HEK293 (cell line): ENCODE data around the gene MUC21.

Experiments used
- HIC1 ChIP-seq: fragments of 450-650 bp; formaldehyde crosslinking; IDR thresholded peaks from 2 replicates; pipeline ENCODE4 v1.5.1; 2016; ENCODE audit warnings: missing biosample characterization, missing genetic modification characterization
- REPIN1 ChIP-seq: fragments of 450-650 bp; formaldehyde crosslinking; IDR thresholded peaks from 2 replicates; pipeline ENCODE4 v1.5.1; 2017; ENCODE audit warnings: missing biosample characterization, missing genetic modification characterization, low read depth
- ZEB2 ChIP-seq: fragments of 450-650 bp; formaldehyde crosslinking; IDR thresholded peaks from 2 replicates; pipeline ENCODE4 v1.5.1; 2016; ENCODE audit warnings: missing biosample characterization, missing genetic modification characterization
- ZNF510 ChIP-seq: fragments of 450-650 bp; formaldehyde crosslinking; IDR thresholded peaks from 2 replicates; pipeline ENCODE4 v1.5.1; 2018; ENCODE audit warnings: mild to moderate bottlenecking, missing genetic modification characterization, missing biosample characterization; ENCODE audit not compliant: insufficient replicate concordance
- ZNF791 ChIP-seq: fragments of 450-650 bp; formaldehyde crosslinking; IDR thresholded peaks from 2 replicates; pipeline ENCODE4 v1.5.1; 2016; ENCODE audit warnings: missing biosample characterization, missing genetic modification characterization
- TF ChIP-seq, protein P1 (sequence below): fragments of 450-650 bp; formaldehyde crosslinking; IDR thresholded peaks from 2 replicates; pipeline ENCODE4 v1.5.1; 2016; ENCODE audit warnings: missing biosample characterization, missing genetic modification characterization
- TF ChIP-seq, protein P2 (sequence below): fragments of 450-650 bp; formaldehyde crosslinking; IDR thresholded peaks from 2 replicates; pipeline ENCODE4 v1.5.1; 2017; ENCODE audit warnings: missing biosample characterization, missing genetic modification characterization

- no peak for TF ChIP-seq ZNF510 (tag by site-specific recombination)
- no peak for TF ChIP-seq REPIN1 (tag by site-specific recombination)
- TF ChIP-seq, protein P1, sequence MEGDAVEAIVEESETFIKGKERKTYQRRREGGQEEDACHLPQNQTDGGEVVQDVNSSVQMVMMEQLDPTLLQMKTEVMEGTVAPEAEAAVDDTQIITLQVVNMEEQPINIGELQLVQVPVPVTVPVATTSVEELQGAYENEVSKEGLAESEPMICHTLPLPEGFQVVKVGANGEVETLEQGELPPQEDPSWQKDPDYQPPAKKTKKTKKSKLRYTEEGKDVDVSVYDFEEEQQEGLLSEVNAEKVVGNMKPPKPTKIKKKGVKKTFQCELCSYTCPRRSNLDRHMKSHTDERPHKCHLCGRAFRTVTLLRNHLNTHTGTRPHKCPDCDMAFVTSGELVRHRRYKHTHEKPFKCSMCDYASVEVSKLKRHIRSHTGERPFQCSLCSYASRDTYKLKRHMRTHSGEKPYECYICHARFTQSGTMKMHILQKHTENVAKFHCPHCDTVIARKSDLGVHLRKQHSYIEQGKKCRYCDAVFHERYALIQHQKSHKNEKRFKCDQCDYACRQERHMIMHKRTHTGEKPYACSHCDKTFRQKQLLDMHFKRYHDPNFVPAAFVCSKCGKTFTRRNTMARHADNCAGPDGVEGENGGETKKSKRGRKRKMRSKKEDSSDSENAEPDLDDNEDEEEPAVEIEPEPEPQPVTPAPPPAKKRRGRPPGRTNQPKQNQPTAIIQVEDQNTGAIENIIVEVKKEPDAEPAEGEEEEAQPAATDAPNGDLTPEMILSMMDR (tag by site-specific recombination), result no peak
- TF ChIP-seq, protein P2, sequence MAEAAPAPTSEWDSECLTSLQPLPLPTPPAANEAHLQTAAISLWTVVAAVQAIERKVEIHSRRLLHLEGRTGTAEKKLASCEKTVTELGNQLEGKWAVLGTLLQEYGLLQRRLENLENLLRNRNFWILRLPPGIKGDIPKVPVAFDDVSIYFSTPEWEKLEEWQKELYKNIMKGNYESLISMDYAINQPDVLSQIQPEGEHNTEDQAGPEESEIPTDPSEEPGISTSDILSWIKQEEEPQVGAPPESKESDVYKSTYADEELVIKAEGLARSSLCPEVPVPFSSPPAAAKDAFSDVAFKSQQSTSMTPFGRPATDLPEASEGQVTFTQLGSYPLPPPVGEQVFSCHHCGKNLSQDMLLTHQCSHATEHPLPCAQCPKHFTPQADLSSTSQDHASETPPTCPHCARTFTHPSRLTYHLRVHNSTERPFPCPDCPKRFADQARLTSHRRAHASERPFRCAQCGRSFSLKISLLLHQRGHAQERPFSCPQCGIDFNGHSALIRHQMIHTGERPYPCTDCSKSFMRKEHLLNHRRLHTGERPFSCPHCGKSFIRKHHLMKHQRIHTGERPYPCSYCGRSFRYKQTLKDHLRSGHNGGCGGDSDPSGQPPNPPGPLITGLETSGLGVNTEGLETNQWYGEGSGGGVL (tag by site-specific recombination), result no peak
- TF ChIP-seq ZEB2, result no peak
- TF ChIP-seq HIC1 (tag by site-specific recombination), result no peak
- no peak for TF ChIP-seq ZNF791
These were observed 46.3 kb upstream of the MUC21 start for GRCh38 chr6:30937265-30937664.
